ENCODE data around the gene PDE11A.

Gene PDE11A

GRCh38 chr2:177724398-177725287 lies 347.9 kb downstream of the PDE11A start:
- DNase-seq (ENCODE audit: low spot score) = peak; percentile 39

DNA sequence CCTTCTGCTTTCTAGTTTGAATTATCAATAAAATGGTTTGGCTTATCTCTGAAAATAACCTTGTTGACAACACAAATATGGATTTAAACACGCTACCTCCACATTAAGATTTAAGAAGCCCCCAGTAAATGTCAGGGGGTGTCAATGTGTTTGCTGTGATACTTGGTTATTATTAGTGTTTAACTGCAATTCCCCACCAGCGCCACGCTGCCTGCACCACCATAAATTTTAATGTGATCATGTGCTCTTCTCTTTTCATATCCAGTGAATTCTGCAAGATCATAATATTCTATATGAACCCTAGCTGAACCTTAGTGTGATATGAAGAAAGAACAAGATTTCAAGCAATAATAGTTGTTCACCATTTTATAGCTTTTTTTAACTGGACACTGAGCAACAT lies 349.3 kb downstream of the PDE11A start:
- DNase-seq (ENCODE audit: low spot score) = no peak

DNA sequence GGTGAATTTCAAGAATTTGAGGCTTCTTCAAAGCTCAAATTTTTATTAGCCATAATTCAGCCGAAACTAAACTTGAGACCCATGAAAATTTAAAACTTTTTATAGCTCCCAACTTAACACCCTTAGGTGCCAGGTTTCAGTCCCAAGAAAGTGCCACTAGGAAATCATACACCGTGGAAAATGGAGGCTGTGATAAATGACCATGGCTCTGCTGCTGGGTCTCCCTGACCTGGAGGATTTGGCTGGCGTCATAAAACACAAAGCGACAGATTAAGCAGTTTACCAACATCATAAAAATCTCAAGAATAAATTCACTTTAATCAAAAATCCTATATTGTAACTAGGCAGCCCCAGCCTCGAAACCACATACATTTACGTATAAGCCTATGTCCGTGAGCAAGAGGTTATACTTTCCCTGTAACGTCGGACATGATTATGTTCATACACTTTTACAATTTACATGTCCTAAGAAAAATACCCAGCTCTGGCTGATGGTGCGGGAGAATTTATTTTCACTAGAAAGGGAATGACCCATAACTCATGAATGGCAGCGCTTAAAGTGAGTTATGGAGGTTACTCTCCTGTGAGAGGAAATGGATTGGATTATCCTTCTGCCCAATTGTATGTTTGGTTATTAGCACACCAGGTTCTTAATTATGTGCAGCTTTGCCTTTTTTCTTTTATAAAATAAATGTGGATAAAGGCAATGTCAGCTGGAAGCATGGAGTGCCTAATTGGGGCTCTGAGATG lies 350.6 kb downstream of the PDE11A start:
- no peak for DNase-seq (ENCODE audit: low spot score)

DNA sequence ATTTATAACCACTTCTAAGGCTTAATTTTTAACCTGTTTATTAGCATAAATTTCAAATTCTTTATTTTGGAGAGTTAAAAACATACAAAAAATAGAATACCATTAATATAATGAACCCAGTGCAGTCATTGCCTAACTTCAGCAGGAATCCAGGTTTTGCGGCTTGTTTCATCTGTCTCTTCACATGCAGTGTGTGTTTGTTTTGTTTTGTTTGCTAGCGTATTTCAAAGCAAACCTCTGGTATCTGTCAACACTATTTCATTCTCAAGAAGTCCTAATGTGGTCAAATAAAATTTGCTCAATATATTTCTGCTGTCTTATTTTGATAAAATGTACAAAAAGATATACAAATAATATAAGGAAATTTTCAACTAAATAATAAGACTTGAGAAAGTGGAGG lies 351.5 kb downstream of the PDE11A start:
- no peak for DNase-seq (ENCODE audit: low spot score)

GRCh38 chr2:177717831-177718618 lies 354.6 kb downstream of the PDE11A start:
- DNase-seq (ENCODE audit: low spot score) = no peak

DNA sequence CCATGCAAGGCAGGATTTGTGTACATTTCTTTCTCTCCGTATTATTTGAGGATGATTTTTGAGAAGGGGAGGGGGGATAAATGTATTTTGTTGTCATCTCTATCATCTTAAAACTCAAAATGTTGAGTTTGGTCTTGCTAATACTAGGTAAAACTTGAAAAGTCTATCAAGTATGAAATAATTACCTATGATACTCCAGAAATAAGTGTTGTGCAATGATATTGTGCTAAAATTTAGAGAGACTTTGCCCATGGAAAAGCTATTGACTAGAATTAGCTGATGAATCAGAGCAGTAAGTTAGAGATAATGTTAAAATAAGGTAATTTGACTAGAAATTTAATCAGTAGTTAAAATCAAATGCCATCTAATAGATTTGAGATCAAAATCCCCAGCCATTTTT lies 356.1 kb downstream of the PDE11A start:
- no peak for DNase-seq (ENCODE audit: low spot score)

DNA sequence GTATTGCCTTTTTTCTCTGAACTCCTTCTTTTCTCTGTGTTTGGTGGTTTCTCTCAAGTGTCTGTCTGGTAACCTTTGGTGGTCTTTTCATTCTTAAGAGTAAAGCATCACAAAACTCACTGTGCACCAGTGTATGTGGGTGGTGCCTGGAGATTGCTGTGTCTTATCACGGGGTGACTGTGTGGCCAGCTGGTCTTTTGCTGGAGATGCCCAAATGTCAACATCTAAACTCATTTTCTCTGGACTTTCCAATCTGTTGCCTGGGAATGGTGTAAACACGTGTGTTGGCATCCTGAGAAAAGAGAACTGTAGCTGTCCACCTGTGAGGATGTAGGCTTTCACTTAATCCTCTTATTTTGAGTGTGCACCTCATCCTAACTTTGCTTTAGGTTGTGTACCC lies 356.8 kb downstream of the PDE11A start:
- no peak for DNase-seq (ENCODE audit: low spot score)

DNA sequence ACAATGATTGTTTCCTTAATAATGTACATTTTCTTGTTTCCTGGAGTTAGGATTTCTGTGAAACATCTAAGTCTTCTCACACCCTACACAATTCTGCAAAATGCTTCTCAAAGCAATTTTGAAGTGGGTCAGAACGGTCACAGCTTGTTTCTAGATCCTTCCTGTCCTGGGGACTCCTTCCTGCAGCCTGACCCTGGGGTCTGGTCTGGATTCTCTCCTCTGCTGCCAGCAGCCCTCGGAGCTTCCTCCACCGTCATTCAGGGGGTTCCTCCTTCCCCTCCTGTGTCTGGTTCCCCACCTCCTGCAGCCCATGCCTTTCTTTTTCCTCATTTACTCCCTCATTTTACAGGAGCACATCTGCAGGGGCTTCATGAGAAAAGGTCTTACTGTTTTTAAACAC lies 357.9 kb downstream of the PDE11A start:
- no peak for DNase-seq (ENCODE audit: low spot score)

DNA sequence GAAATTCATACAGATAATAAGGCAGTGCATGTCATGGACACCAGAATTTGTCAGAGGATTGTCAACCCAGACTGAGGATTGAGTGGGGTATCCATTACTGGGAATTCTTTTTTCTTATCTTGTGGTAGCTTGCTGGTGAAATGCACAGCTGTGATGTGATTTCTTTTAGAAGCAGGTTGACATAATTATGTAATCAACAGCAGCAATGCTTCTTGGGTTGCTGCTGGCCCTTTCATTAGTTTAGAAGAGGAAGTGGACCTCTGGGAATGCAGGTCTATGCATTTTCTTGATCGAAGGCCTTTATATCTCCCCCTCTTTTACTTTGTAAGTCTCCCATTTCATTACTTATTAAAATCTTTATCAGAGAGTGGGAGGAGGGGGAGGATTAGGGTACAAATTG lies 360.1 kb downstream of the PDE11A start:
- no peak for DNase-seq (ENCODE audit: low spot score)

DNA sequence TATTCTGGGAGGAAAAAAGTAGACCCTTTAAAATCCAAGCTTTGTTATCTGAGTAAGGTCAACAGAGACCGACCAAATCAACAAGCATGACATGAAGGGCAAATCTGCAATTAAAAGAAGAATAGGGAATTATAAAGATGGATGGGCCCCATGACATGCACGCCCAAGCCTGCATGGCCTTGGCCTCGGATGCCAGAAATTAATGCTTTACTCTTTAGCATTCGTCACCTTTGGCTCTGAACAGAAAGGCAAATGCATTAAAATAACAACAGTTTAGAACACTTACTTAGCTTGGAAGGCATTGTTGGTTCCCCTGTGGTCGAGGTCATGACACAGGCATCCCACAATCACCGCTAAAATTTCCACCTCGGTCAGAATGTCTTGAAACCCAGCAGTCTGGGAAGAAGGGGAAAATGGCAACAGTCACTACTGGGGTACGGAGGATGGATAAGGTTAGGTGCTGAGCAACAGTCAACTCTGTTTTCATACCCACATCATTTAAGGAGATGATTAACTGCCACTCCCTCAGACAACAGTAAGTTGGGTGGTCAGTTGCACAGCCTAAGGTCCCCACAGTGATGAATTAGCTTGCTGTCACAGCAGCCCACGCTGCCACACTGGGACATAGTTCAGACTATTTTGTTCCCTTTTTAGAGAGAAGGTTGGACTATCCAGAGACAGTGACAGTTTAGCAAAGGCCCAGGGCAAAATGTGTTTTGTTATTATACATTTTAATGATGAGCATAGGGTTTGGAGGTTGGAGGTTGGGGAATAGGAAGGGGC lies 360.9 kb downstream of the PDE11A start:
- DNase-seq (ENCODE audit: low spot score) = no peak

DNA sequence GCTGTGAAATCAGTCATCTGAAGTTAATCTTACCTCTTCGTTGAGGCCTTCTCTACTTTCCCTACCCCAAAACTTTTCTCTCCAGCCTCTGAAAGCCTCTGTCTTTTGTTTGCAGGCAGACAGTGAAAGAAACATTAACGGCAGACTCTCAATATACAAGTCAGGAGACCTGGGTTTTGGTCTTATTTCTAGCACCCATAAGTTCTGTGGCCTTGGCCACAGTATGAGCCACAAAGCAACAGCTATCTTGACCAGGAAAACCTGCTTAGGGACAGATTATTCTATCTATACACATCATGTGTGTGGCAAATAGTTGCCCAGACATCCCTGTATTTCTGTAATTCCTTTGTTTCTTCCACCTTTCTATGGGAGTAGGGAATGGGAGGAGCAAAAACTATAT lies 361.7 kb downstream of the PDE11A start:
- DNase-seq (ENCODE audit: low spot score) = no peak

DNA sequence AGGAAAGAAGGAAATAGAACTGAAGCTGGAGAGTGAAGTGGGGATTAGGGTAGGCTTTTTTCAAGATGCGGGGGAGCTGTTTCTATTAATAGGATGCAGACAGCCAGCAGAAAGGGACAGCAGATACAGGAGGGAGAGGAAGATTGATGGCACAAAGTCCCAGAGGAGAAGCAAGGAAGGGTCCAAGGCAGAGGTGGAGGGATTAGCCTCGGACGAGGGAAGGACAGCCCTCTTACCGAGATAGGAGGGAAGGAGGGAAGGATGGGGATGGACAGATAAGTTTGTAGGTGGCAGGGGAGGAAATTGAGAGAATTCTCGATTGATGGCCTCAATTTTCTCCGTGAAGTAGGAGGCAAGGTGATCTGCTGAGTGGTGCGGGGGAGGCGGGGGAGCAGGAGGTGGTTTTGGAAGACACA lies 362.6 kb downstream of the PDE11A start:
- DNase-seq (ENCODE audit: low spot score) = no peak

- DNase-seq (ENCODE audit: low spot score) = no peak
Measured at GRCh38 chr2:177708660-177709444, 363.7 kb downstream of the PDE11A start.

DNA sequence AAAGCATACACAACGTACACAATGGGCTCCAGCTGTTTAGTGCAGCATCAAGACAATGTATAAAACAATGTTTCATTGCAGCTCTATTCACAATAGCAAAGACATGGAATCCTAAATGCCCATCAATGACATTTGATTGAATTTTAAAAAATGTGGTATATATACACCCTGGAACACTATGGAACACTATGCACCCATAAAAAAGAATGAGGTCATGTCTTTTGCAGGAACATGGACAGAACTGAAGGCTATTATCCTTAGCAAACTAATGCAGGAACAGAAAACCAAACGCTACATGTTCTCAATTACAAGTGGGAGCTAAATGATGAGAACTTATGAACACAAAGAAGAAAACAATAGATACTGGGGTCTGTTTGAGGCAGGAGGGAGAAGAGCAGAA lies 364.5 kb downstream of the PDE11A start:
- DNase-seq (ENCODE audit: low spot score) = no peak

DNA sequence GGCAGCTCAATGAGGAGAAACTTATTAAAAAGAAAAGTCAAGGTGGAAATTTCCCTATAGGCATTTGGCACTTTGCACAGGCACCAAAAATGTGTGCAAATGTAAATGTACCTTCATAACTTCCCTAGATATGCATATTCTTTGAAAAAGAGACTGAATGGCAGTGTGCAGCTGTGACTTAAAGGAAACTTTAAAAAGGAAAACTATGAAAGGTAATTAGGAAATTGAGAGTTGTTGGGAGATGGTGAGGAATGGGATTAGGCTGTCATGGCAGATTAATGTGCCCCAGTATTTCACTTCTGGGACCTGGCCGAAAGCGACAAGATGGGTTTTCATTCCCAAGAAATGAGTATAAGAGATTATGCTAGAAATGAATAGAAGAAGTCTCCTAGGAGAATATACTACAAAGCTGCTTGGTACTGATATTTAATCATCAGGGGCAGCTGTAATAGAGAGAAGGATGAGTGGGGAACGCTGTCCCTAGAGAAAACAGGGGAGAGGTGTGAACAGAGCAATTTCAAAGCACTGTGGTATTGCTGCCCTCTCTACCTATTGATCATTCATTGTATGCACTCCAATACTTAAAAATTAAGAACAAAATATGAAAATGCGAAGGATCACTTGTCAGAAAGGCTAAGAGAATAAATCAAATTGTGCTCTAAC lies 366.9 kb downstream of the PDE11A start:
- DNase-seq (ENCODE audit: low spot score) = no peak

DNA sequence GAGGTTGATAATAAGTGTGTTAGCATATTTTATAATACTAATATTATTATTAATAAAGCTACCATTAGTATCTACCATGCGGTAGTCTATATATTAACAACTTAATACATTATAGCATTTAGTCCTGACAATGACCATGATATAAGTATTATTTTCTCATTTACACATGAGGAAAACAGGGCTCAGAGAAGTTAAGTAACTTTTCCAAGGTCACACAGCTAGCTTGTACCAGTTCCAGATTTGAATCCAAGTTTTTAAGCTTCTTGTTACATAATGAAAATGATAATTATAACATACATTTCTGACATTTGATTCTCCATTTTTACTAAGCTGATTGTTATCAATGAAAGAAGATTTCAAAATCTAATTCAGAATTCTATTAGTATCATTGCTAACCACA lies 369.4 kb downstream of the PDE11A start:
- DNase-seq (ENCODE audit: low spot score) = no peak

GRCh38 chr2:177698281-177698680 lies 374.3 kb downstream of the PDE11A start:
- no peak for DNase-seq (ENCODE audit: low spot score)

DNA sequence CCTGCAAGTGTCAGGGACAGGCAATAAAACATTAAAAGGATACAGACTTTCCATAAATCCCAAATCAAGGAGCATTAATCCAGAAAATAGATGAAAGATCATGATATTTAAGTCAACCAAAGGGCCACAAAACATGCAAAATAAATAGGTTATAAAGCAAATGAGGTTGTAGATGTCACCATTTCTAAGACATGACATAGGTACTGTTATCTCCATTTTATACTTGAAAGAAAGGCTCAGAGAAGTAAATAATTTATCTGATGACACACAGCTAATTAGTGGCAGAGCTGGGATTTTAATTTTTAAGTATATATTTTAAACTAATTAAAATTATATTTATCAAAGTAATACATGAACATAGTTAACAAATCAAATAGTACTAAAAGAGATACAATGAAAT lies 378.2 kb downstream of the PDE11A start:
- DNase-seq (ENCODE audit: low spot score) = no peak

DNA sequence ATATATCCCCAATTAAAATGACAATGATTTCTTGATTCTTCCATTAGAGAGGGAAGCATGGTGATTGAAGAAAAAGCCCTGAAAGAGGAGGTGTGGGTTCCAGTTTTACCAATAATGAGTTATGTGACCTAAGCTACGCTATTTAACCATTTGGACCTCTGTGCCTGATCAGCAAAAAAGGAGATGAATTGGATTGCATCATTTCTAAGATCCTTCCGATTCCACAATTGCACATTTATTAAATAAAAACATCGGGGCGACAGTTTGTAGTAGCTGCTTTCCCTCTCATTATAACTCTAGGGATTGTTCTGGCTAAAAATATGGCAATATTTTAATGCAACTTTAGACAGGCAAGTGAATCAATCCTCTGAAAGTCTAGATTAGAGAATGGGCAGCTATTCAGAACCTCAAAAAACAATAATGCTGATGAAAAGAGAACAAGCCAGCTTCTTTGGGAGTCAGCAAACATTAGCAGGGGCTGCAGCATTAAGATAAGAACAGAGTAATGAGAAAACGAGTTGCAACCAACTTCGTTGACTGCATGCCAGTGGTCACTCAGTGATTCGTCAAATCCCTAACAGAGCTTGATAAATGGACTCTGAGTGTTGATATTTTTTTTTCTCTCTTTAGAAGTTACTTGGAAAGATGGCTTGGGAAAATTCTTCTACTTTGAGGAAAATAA lies 378.8 kb downstream of the PDE11A start:
- DNase-seq (ENCODE audit: low spot score) = no peak

DNA sequence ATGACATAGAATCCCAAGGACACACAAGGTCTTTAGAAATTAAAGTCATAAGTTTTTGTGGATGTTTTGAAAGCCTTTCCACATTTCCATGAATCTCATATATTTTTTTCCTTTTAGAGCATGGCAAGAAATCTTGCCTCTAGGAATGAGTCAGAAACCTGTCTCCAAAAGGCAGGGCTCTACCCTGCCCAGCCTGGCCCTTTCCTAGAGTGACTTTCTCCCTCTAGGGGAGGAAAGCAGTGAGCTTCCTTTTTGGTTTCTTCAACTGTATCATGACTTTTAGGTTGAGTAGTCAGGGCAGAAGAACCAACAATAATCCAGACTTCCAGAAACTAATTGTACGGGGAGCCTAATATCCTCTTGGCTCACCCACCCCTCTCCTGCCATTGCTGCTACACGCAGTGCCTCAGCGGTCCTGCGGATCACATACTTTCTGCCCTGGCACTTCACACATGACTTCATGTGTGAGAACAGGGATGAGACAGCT lies 379.8 kb downstream of the PDE11A start:
- no peak for DNase-seq (ENCODE audit: low spot score)
